H1 (cell line): ENCODE data around the gene GRK6. TPM values are rescaled to one million over a fixed set of nuclear protein-coding genes. Genes with fewer than 3 reads are reported as not detected.

Source experiments
- CTCF ChIA-PET: fragments of 300-600 bp; sonication (Branson Sonifier 250); formaldehyde crosslinking; loops from one replicate; lab custom pipeline; 2021; ENCODE audit not compliant: partially characterized antibody; lab: Charles Lee
- POLR2A ChIA-PET: fragments of 300-600 bp; sonication (Branson Sonifier 250); formaldehyde crosslinking; loops from one replicate; lab custom pipeline; 2021; ENCODE audit warnings: inconsistent platforms; ENCODE audit not compliant: partially characterized antibody; lab: Charles Lee
- DNase-seq, 2 experiments: peaks; one replicate each; pipeline versions ENCODE4 v3.0.0 to v3.0.0-alpha.2; 2010 to 2022; ENCODE audit warnings: low spot score in 2 of 2, low read depth in 1 of 2, mixed read lengths in 1 of 2
- FAIRE-seq: peaks from 2 replicates; lab custom pipeline; 2011; peaks lifted over from hg19 to GRCh38; lab: Jason Lieb, UNC
- H2AFZ ChIP-seq: 2 replicates; pipeline ENCODE4 v1.8.1; 2012; ENCODE audit warnings: low read length, inconsistent platforms
- H2AK5ac ChIP-seq: 2 replicates; pipeline ENCODE4 v1.6.1; 2013; ENCODE audit warnings: low read depth, low read length
- H2BK120ac ChIP-seq: replicated peaks from 2 replicates; pipeline ENCODE3; 2013; ENCODE audit warnings: low read depth, low read length, inconsistent platforms
- H2BK12ac ChIP-seq: 2 replicates; pipeline ENCODE4 v1.6.1; 2013; ENCODE audit warnings: low read depth, low read length
- H2BK15ac ChIP-seq: 2 replicates; pipeline ENCODE4 v1.6.1; 2013; ENCODE audit warnings: low read length
- H2BK20ac ChIP-seq: 2 replicates; pipeline ENCODE4 v1.6.1; 2013; ENCODE audit warnings: low read length
- H2BK5ac ChIP-seq: 2 replicates; pipeline ENCODE4 v1.6.1; 2013; ENCODE audit warnings: low read depth, low read length
- H3K14ac ChIP-seq: 2 replicates; pipeline ENCODE4 v1.6.1; 2013; ENCODE audit warnings: inconsistent platforms; ENCODE audit not compliant: insufficient read length
- H3K18ac ChIP-seq: 2 replicates; pipeline ENCODE4 v1.6.1; 2013; ENCODE audit warnings: low read length; ENCODE audit errors: extremely low read depth
- H3K23ac ChIP-seq: 2 replicates; pipeline ENCODE4 v1.6.1; 2013; ENCODE audit warnings: inconsistent platforms; ENCODE audit not compliant: insufficient read length
- H3K23me2 ChIP-seq: 2 replicates; pipeline ENCODE4 v1.6.1; 2013; ENCODE audit warnings: low read depth, low read length
- H3K27ac ChIP-seq: 2 replicates; pipeline ENCODE4 v1.6.1; 2011; ENCODE audit warnings: low read depth, low read length, inconsistent platforms
- H3K27me3 ChIP-seq, 4 experiments: replicated peaks in 1 of 4; 1 replicate in 1 of 4; 2 replicates in 3 of 4; pipeline versions ENCODE4 v1.6.1 to v1.8.1; 2011 to 2013; ENCODE audit warnings: low read length in 3 of 4, mild to moderate bottlenecking in 3 of 4, inconsistent platforms in 2 of 4, mixed read lengths in 2 of 4, moderate library complexity in 1 of 4; ENCODE audit not compliant: control insufficient read depth in 3 of 4, insufficient read depth in 3 of 4; ENCODE audit errors: extremely low read depth in 1 of 4
- H3K36me3 ChIP-seq, 4 experiments: 2 replicates each; pipeline versions ENCODE4 v1.6.1 to v1.8.1; 2011 to 2013; ENCODE audit warnings: mild to moderate bottlenecking in 4 of 4, low read length in 3 of 4, moderate library complexity in 2 of 4, control low read depth in 1 of 4, inconsistent platforms in 1 of 4; ENCODE audit not compliant: insufficient read depth in 4 of 4, control insufficient read depth in 2 of 4
- H3K4ac ChIP-seq: replicated peaks from 2 replicates; pipeline ENCODE3; 2013; ENCODE audit warnings: low read length, low read depth, mixed read lengths, inconsistent platforms; ENCODE audit not compliant: insufficient read length
- H3K4me1 ChIP-seq, 4 experiments: replicated peaks in 1 of 4; 1 replicate in 1 of 4; 2 replicates in 3 of 4; pipeline versions ENCODE4 v1.6.1 to v1.8.1; 2011 to 2013; ENCODE audit warnings: low read length in 3 of 4, inconsistent platforms in 2 of 4, mixed read lengths in 1 of 4; ENCODE audit not compliant: insufficient read depth in 4 of 4, control insufficient read depth in 3 of 4
- H3K4me2 ChIP-seq, 2 experiments: 2 replicates each; pipeline versions ENCODE4 v1.6.1 to v1.8.1; 2011 to 2013; ENCODE audit warnings: low read depth in 2 of 2, low read length in 2 of 2, control low read depth in 1 of 2, inconsistent platforms in 1 of 2, mild to moderate bottlenecking in 1 of 2; ENCODE audit not compliant: insufficient read depth in 1 of 2
- H3K4me3 ChIP-seq, 4 experiments: fragments of 200-600, 300-600 bp in 1 of 4; sonication (generic), shearing (Covaris generic), sonication (Bioruptor Twin) in 1 of 4; 2 replicates each; pipeline versions ENCODE4 v1.5.1 to v1.8.1; 2011 to 2016; ENCODE audit warnings: low read length in 4 of 4, low read depth in 3 of 4, control low read depth in 2 of 4, inconsistent platforms in 2 of 4, mild to moderate bottlenecking in 2 of 4, mixed read lengths in 1 of 4, moderate library complexity in 1 of 4; ENCODE audit not compliant: insufficient read depth in 2 of 4; ENCODE audit errors: extremely low read depth in 1 of 4
- H3K56ac ChIP-seq: replicated peaks from 2 replicates; pipeline ENCODE3; 2013; ENCODE audit warnings: low read depth, mild to moderate bottlenecking, mixed read lengths, low read length, inconsistent platforms; ENCODE audit not compliant: insufficient read length
- H3K79me1 ChIP-seq: 2 replicates; pipeline ENCODE4 v1.6.1; 2013; ENCODE audit warnings: low read depth, low read length, control low read depth
- H3K79me2 ChIP-seq, 2 experiments: 2 replicates each; pipeline versions ENCODE4 v1.6.1 to v1.8.1; 2012 to 2013; ENCODE audit warnings: low read length in 2 of 2, mild to moderate bottlenecking in 2 of 2, inconsistent platforms in 1 of 2; ENCODE audit not compliant: insufficient read depth in 2 of 2, control insufficient read depth in 1 of 2
- H3K9ac ChIP-seq, 4 experiments: replicated peaks in 1 of 4; 1 replicate in 1 of 4; 2 replicates in 3 of 4; pipeline versions ENCODE4 v1.6.1 to v1.8.1; 2011 to 2013; ENCODE audit warnings: low read depth in 3 of 4, low read length in 3 of 4, control low read depth in 2 of 4, mild to moderate bottlenecking in 2 of 4, moderate library complexity in 2 of 4, inconsistent platforms in 1 of 4; ENCODE audit errors: extremely low read depth in 1 of 4
- H3K9me3 ChIP-seq, 2 experiments: 2 replicates each; pipeline versions ENCODE4 v1.6.1 to v1.8.1; 2012 to 2013; ENCODE audit warnings: mild to moderate bottlenecking in 2 of 2, moderate library complexity in 2 of 2, control low read depth in 1 of 2, inconsistent platforms in 1 of 2, low read depth in 1 of 2, low read length in 1 of 2, mixed read lengths in 1 of 2; ENCODE audit not compliant: insufficient read depth in 2 of 2
- H4K20me1 ChIP-seq, 2 experiments: replicated peaks in 1 of 2; 2 replicates each; pipeline versions ENCODE3 to v1.8.1; 2011 to 2013; ENCODE audit warnings: inconsistent platforms in 2 of 2, low read length in 2 of 2, mild to moderate bottlenecking in 1 of 2; ENCODE audit not compliant: insufficient read depth in 2 of 2, control insufficient read depth in 1 of 2
- H4K5ac ChIP-seq: 2 replicates; pipeline ENCODE4 v1.6.1; 2013; ENCODE audit warnings: low read length, low read depth, mixed read lengths, inconsistent platforms; ENCODE audit not compliant: insufficient read length
- H4K8ac ChIP-seq: 2 replicates; pipeline ENCODE4 v1.8.0; 2013; ENCODE audit warnings: mild to moderate bottlenecking, moderate library complexity, low read length, inconsistent platforms; ENCODE audit not compliant: insufficient read depth; ENCODE audit errors: extremely low read depth
- H4K91ac ChIP-seq: replicated peaks from 2 replicates; pipeline ENCODE3; 2013; ENCODE audit warnings: low read length, mixed read lengths, inconsistent platforms; ENCODE audit not compliant: insufficient read length
- CEBPB ChIP-seq: IDR thresholded peaks from 2 replicates; pipeline ENCODE4 v1.6.1; 2012; ENCODE audit warnings: low read depth, low read length
- POLR2AphosphoS5 ChIP-seq: IDR thresholded peaks from 2 replicates; pipeline ENCODE4 v1.6.1; 2011; ENCODE audit warnings: low read depth, low read length
- WGBS, 2 experiments: shearing (Covaris generic) in 1 of 2; methylation state at CpG; one replicate each; pipeline versions ENCODE4 v1.1.6 to v1.1.7; 2013 to 2015; ENCODE audit warnings: low lambda C conversion rate in 2 of 2, mixed read lengths in 2 of 2, inconsistent platforms in 1 of 2, low coverage in 1 of 2, missing lambda C conversion rate in 1 of 2; ENCODE audit not compliant: insufficient replicate concordance in 2 of 2, insufficient coverage in 1 of 2, insufficient read length in 1 of 2; ENCODE audit errors: extremely low coverage in 1 of 2, missing lambda C conversion rate in 1 of 2; 5-methylcytosine and 5-hydroxymethylcytosine counted together
- polyA plus RNA-seq, 7 experiments: library from polyadenylated mRNA; depleted of rRNA in 3 of 7; stranded (reverse) in 5 of 7; unstranded in 2 of 7; fragments of >200 nt in 5 of 7; fragments of 200-250 nt in 2 of 7; gene quantifications; 1 replicate in 5 of 7; 2 replicates in 1 of 7; 4 replicates in 1 of 7; pipeline versions ENCODE4 v1.2.1 to v1.2.3, GENCODE V29; 2011 to 2013; ENCODE audit warnings: missing spikeins in 2 of 7, mixed read lengths in 2 of 7
- total RNA-seq: library from RNA; stranded (reverse); fragmentation: NEBNext Ultra II Directional; extraction: Animal tissue kit (Norgen Biotek cat#: 25700); gene quantifications from 2 replicates; pipeline ENCODE4 v1.2.1, GENCODE V29; 2021

Gene GRK6
- total and polyA plus RNA-seq, 2 of the 8 experiments (the other 6 are each of a cell fraction or from before 2014, with no cell fraction given): 31.8 to 57.8 TPM

DNA sequence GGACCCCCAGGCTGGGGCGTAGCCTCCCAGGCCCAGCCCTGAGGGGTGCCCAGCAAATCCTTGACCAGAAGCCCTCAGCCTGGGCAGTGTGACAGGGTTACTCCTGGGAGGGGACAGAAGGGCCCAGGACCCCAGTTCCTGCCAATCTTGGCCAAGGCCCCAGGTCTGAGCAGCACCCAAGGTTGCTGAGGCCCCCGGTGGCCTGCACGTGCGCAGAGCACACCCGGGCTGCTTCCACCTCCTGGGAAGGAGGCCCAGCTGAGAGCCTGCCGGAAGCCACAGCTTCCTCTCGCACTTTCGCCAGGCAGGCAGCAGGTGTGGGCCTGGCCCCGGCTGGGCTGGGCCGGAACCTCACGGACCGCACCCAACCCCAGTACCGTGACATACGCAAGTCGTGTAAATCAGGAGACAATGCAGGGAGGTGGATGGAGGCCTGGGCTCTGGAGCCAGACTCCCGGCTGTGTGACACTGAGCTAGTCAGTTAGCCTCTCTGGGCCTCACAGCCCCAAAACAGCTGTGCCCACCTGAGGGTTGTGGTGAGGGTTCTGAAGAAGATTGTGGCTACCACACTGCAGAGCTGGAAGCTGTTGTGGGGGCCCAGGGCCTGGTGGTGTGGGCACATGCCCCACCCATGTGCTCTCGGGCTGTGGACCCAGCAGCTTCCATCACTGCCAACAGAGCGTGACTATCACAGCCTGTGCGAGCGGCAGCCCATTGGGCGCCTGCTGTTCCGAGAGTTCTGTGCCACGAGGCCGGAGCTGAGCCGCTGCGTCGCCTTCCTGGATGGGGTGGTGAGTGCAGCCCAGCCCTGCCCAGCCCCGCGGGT, 5.1 kb downstream of the GRK6 start:
- Histone ChIP-seq H3K79me2 (peaks cover 0 to 26% of the 10 kb centered on the region in 2 experiments; a peak in 2 of 4 replicates), H2BK15ac (no peak overlapping the region), H2BK12ac (no peak overlapping the region), H3K14ac (no peak overlapping the region), H3K4me2 (no peak overlapping the region), H3K27me3 (no peaks in the 10 kb centered on the region), H3K9ac (no peak overlapping the region), H3K23ac (no peak overlapping the region), H3K4me1 (peaks cover 0 to 14% (median 9%) of the 10 kb centered on the region in 4 experiments; a peak in 5 of 7 replicates), H3K79me1 (peaks cover 16% of the 10 kb centered on the region), H2AFZ (no peak overlapping the region), H3K23me2 (peaks cover 4% of the 10 kb centered on the region; the same call in 1 of the 2 replicates), H4K5ac (no peak overlapping the region), H2AK5ac (no peak overlapping the region), H3K18ac (no peak overlapping the region), H3K4me3 (no peak overlapping the region), H2BK120ac (no peak overlapping the region), H3K4ac (no peak overlapping the region), H4K8ac (no peak overlapping the region), H4K91ac (no peak overlapping the region), H3K27ac (no peak overlapping the region), H3K9me3 (no peaks in the 10 kb centered on the region), H2BK5ac (no peak overlapping the region), H2BK20ac (no peak overlapping the region), H3K56ac (no peak overlapping the region), H4K20me1 (peaks cover 15 to 26% of the 10 kb centered on the region in 2 experiments), H3K36me3 (peaks cover 7 to 41% (median 28%) of the 10 kb centered on the region in 4 experiments; a peak in 6 of 8 replicates)
- FAIRE-seq (no peak), DNase-seq (no peak)
- 94% methylated on average over 27 of the region's 29 CpGs; no CpG with 5 or more reads in 1 of the 2 experiments for WGBS, 2 experiments
- CTCF ChIA-PET: interaction anchor here (1.4 to 5.9 kb wide), 9 partner anchors 10 to 61 kb away, joined by 3 to 34 read pairs (median 8); no protein-coding TSS in a partner anchor
- POLR2A ChIA-PET: interaction anchor here (0.6 to 24.2 kb wide), 5 partner anchors 13 to 51 kb away, joined by 3 to 460 read pairs (median 10); partner anchors contain the start of gene PRR7
- TF ChIP-seq CEBPB (no peak), POLR2AphosphoS5 (peak; percentile 10; the same call in 1 of the 2 replicates)
- TF ChIP-seq, all 59 proteins: peak for 1
